AG04449 (cell line): ENCODE results near the gene OCA2.

Source experiments
- CTCF ChIA-PET: fragments of 350-600 bp; formaldehyde crosslinking; extraction: SDS; loops from one replicate; lab custom pipeline; 2021; ENCODE audit warnings: antibody characterized with exemption; lab: Yijun Ruan, JAX
- POLR2A ChIA-PET: fragments of 400-600, 350-600 bp; formaldehyde crosslinking; extraction: SDS; loops from one replicate; lab custom pipeline; 2020; ENCODE audit warnings: antibody characterized with exemption, inconsistent platforms; lab: Yijun Ruan, JAX
- DNase-seq: peaks from one replicate; pipeline ENCODE4 v3.0.0-alpha.2; 2010; ENCODE audit warnings: low read depth, low spot score
- H3K4me3 ChIP-seq: 2 replicates; pipeline ENCODE4 v1.5.1; 2011; ENCODE audit warnings: low read depth, mild to moderate bottlenecking, control low read depth, low read length
- TF ChIP-seq, protein P1 (sequence below): IDR thresholded peaks from one replicate; pipeline ENCODE4 v1.5.1; 2011; ENCODE audit warnings: mild to moderate bottlenecking, moderate library complexity, low read length, control low read depth, inconsistent platforms; ENCODE audit not compliant: insufficient read depth; ENCODE audit errors: missing control alignments

OCA2 gene

DNA sequence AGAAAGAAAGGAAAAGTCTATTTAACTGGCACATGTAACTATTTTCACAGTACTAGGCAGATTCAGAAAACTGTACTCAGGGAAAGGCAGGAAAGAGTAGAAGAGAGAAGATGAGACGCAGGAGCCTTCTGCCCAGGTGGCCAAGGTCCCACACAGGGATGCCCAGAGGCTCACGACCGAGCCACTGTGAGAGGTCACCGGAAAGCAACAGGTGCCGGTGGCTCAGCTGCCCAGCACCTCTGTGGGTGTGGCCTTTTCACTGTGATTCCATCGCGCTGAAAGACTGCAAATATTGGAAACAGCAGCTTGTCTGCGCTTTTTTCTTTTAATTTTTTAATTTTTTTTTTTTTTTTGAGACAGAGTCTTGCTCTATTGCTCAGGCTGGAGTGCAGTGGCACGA is 226.8 kb downstream of the OCA2 start:
- DNase-seq = no peak
- H3K4me3 ChIP-seq = no peak overlapping the region
- CTCF ChIA-PET = no interaction called here
- POLR2A ChIA-PET = interaction anchor here (0.7 kb wide), 1 partner anchor 9 kb away, joined by 4 read pairs; no protein-coding TSS in a partner anchor
- TF ChIP-seq, protein P1, sequence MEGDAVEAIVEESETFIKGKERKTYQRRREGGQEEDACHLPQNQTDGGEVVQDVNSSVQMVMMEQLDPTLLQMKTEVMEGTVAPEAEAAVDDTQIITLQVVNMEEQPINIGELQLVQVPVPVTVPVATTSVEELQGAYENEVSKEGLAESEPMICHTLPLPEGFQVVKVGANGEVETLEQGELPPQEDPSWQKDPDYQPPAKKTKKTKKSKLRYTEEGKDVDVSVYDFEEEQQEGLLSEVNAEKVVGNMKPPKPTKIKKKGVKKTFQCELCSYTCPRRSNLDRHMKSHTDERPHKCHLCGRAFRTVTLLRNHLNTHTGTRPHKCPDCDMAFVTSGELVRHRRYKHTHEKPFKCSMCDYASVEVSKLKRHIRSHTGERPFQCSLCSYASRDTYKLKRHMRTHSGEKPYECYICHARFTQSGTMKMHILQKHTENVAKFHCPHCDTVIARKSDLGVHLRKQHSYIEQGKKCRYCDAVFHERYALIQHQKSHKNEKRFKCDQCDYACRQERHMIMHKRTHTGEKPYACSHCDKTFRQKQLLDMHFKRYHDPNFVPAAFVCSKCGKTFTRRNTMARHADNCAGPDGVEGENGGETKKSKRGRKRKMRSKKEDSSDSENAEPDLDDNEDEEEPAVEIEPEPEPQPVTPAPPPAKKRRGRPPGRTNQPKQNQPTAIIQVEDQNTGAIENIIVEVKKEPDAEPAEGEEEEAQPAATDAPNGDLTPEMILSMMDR = no peak

DNA sequence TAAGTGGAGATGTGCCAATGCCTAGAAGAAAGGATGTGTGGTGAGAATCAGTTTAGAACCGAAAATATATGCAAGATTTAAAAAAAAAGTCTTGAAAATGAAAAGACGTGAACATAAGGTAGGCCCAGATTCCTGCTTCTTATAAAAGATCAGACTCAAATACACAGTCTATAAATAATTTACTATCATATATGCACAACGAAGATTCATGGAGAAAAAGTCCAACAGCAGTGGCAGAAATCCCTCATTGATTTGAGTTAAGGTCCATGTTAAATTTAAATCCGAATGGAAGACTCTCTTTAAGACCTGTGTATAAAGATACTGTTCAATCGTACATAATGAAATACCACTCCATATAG is 227.2 kb downstream of the OCA2 start:
- TF ChIP-seq, protein P1 = no peak
- ChIA-PET CTCF (no interaction called here), POLR2A (no interaction called here)
- no peak overlapping the region for H3K4me3 ChIP-seq
- no peak for DNase-seq

DNA sequence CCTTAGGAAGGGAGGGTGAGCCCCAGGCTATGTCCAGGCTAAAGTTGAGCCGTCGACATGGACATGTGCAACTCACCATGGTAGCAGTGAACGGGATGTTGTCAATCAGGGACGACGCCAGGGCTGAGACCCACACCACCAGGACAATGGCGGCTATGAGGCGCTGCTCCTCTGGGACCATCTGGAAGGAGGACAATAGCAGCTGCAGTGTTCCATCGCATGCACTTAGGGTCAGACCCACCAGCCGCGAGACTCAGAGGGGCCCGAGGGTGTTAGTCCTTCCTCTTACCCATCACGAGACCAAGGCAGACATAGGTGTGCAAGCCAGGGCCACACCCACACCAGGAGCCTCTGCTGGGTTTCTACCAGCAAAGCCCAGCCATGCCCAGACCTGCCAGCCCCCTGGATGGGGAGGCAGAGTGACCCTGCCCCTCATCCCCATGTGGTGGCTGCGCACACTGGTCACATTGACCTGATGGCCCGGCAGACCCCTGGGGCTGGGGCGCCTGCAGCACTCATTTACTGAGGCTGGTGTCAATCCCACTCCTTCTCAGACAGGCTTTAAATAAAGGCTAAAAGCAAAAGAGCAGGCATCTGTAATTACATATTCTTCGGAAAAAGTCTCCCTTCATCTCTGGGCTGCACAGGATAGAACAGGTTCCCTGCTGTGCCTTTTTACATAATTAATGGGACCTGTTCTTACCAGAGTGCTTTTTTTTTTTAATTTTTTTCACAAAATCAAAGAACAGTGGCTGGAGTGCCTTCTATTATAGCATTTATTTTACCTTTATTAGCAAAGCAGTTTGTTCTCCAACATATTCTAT is 227.8 kb downstream of the OCA2 start:
- CTCF ChIA-PET = no interaction called here
- POLR2A ChIA-PET = no interaction called here
- H3K4me3 ChIP-seq = no peak overlapping the region
- TF ChIP-seq, protein P1 = no peak
- DNase-seq = no peak

DNA sequence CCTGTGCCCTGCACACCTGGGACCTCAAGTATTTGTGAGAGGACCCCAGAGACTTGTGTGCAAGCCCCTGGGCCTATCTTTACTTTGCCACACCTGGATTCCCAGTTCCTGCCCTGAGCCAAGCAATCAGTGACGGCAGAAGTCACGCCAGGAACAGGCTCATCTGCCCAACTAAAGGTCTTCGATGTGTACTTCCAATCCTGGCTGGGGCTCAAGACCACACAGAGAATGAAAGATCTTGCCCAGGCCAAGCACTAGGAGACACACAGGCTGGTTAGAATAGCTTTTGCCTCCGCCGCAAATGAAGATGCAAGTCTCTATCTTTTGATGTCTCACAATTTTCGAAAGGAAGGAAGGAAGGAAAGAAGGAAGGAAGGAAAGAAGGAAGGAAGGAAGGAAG is 228.8 kb downstream of the OCA2 start:
- H3K4me3 ChIP-seq = no peak overlapping the region
- TF ChIP-seq, protein P1 = no peak
- POLR2A ChIA-PET = no interaction called here
- CTCF ChIA-PET = no interaction called here
- no peak for DNase-seq

DNA sequence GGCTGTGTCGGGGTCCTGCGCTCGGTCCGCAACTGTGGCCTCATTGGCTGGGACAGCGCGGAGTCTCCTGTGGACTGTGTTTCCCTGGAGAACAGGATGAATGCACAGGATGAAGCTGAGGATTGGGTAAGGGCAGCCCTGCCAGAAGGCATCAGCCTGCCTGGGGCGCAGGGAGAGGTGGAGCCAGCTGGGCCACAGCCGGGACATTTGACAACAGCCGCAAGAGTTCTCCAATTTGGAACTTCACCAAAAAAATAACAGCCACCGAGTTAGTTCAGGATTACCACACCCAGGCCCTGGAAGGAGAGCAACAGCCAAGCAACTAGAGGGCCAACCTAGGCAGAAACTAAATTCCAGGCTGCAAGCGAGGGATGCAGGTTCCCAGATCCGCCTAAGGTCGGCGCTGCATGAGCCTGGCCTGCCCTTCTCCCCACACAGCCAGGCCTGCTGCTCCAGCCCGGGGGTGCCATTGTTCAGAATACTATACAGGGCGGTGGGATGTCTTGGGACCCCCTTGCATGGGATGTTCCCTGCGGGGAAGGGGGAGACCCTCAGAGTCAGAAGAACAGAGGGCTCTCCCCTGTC is 229.3 kb downstream of the OCA2 start:
- ChIA-PET POLR2A (no interaction called here), CTCF (no interaction called here)
- no peak overlapping the region for H3K4me3 ChIP-seq
- TF ChIP-seq, protein P1 = no peak
- no peak for DNase-seq

DNA sequence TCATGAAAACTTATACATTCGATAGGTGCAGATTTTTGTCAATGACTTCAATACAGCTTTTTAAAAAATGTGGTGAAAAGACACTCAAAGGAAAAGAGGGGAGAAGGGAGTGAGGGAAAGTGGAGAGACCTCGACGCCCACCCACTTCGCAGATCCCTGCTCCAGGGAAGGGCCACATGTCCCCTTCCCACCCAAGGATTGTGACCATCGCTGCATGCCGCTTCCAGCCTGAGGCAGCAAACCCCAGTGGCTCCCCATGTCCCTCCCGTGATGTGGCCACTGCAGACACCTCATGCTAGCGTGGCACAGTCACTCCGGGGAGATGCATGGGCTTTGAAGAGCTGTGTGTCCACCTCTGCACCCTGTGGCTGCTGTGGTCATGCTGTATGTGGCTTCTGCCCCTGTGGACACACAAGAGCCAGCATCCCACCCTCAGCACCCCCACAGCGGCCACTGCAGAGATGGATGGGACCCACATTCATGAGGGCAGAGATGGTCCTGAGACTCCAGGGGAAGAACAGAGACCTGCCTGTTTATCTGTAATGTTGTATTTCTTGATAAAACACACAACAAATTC is 230.2 kb downstream of the OCA2 start:
- ChIA-PET CTCF (no interaction called here), POLR2A (no interaction called here)
- TF ChIP-seq, protein P1 = no peak
- DNase-seq = no peak
- H3K4me3 ChIP-seq = no peak overlapping the region
